Raji (cell line): ENCODE data around the gene ERICH6.

ENCODE experiments used
- POLR2A ChIP-seq: IDR thresholded peaks from 2 replicates; pipeline ENCODE4 v1.6.1; 2011; ENCODE audit warnings: low read depth, low read length, control low read depth; ENCODE audit not compliant: insufficient read depth

The ERICH6 gene

GRCh38 chr3:150662410-150663200, 41.1 kb downstream of the ERICH6 start:
- TF ChIP-seq POLR2A, result no peak

- no peak for TF ChIP-seq POLR2A
Measured at GRCh38 chr3:150656316-150656715, 47.4 kb downstream of the ERICH6 start.

- no peak for TF ChIP-seq POLR2A
Measured at GRCh38 chr3:150653110-150653561, 50.6 kb downstream of the ERICH6 start.

GRCh38 chr3:150640256-150640655, 63.5 kb downstream of the ERICH6 start:
- TF ChIP-seq POLR2A, result no peak

GRCh38 chr3:150639262-150639661, 64.5 kb downstream of the ERICH6 start:
- no peak for TF ChIP-seq POLR2A

GRCh38 chr3:150636258-150636657, 67.5 kb downstream of the ERICH6 start:
- TF ChIP-seq POLR2A, result no peak

- TF ChIP-seq POLR2A, result no peak
Measured at GRCh38 chr3:150635526-150635925, 68.2 kb downstream of the ERICH6 start.

- TF ChIP-seq POLR2A, result no peak
Measured at GRCh38 chr3:150635076-150635475, 68.6 kb downstream of the ERICH6 start.

- no peak for TF ChIP-seq POLR2A
Measured at GRCh38 chr3:150631515-150632221, 72.1 kb downstream of the ERICH6 start.

GRCh38 chr3:150627557-150627956, 76.2 kb downstream of the ERICH6 start:
- no peak for TF ChIP-seq POLR2A

GRCh38 chr3:150626148-150626930, 77.4 kb downstream of the ERICH6 start:
- no peak for TF ChIP-seq POLR2A

- TF ChIP-seq POLR2A, result no peak
Measured at GRCh38 chr3:150623945-150624344, 79.8 kb downstream of the ERICH6 start.

- no peak for TF ChIP-seq POLR2A
Measured at GRCh38 chr3:150620002-150620689, 83.6 kb downstream of the ERICH6 start.

GRCh38 chr3:150613709-150614480, 89.8 kb downstream of the ERICH6 start:
- no peak for TF ChIP-seq POLR2A
